Fibroblast of upper back skin (primary cell): ENCODE measurements around the gene PPFIA1.

Experiments used
- DNase-seq: peaks from one replicate; pipeline ENCODE4 v3.0.0-alpha.2; 2013

Gene PPFIA1

DNA sequence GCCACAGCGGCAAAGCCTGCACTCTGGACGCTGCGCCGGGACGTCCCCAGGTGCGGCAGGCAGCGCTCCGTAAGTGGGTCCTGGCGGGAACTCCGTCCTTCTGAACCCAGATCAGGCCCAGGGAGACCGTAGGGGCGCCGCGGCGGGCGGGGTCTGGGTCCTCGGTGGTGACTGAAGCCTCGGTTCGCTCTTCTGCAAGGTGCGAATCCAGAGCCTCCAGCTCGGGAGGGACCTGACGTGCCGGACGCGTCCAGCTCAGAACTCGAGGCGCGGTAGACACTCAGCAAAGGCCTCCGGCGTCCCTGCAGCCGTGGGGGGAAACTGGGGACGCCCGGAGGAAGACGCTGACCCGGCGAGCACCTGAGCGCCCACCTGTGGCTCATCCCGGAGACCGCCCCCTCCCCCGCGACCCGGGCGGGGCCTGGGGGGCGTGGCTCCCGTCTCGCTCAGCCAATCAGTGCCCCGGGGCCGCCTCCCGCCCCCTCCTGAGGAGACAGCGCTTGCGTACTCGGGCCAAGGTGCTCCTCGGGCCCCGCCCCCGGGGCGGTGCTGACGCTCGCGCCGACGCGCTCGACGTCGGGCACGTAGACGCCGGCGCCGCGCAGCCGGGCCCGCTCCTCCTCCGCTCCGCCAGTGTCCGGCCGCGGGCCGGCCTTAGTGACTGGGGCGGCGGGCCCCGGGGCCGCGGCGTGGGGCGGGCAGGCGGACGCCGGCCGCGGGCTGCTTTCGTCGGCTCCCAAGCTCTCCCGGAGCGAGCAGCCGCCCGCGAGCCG is at the start of gene PPFIA1:
PPFIA1 (plus strand) TSS at position 587 of the 773 bp plus-strand sequence. CDS start 1,483 bp downstream, outside the sequence.
- DNase-seq, result peak; percentile 93

DNA sequence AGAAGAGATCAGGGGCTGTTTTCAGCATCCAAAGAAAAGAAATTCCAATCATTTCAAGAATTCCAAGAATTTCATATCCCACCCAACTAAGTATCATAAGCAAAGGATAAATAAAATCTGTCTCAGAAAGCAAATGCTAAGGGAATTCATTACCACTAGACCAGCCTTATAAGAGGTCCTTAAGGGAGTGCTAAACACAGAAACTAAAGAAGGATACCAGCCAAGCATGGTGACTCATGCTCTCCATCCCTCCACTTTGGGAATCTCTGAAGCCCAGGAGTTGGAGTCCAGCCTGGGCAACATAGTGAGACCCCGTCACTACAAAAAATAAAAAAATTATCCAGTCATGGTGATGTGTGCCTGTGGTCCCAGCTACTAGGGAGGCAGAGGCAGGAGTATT is 49.6 kb upstream of the PPFIA1 start:
- peak; percentile 25 for DNase-seq

DNA sequence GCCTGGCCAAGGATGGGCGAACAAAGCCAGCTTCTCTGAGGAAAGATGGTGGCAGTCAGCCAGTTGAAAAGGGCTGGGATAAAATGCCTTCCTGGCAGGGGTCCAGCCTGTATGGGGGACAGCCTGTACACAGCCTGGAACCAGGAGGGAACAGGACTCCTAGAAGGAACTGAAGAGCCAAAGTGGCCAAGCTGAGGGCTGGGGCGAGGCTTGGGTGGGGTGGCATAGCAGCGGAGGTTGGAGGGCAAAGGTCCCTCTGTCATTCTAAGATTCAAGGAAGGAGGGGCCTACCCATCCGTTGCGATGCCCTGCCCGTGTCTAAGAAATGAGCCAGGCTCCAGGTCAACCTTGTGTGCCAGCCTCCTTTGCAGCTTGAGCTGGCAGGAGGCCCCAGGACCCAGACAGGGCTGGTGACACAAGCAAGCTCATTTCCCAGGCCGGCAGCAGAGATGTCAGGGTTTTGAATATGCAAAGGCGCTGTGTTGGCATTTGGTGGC is 44.8 kb upstream of the PPFIA1 start:
- DNase-seq, result no peak

DNA sequence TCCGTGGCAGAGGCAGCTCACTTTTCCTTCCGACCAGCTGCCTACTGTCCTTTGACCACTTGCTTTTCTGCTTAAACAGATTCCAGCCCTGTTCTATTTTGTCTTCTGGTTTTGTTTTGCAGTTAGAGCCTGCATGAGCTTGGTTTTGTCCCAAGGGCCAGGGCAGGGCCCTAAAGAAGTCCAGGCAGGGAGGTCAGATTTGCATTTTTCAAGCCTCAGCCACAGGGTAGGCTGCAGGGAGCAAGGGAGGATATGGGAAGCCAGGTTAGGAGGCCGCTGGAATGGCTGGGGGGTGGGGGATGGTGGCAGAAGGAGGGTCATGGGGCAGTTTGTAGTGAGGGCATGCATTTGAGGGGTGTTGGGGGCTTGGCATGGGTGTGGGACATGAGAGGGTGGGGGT is 44.3 kb upstream of the PPFIA1 start:
- no peak for DNase-seq

DNA sequence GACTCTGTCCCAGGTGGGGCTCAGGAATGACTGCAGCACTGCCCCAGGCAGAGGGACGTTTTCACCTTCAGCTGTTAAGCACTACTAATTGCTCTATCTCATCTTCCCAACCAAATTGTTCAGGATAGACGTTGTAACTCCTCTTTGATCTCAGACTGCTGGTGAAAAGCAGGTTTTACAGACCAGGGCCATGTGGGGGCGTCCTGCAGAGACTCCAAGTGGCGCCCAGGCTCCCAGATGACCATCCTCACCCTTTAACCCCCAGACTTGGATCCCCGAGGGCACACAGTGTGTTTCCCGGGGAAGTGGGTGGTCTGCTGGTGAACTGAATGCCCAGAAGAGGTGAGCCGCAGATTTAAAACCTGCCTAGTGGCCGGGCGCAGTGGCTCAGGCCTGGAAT is 43.5 kb upstream of the PPFIA1 start:
- no peak for DNase-seq

DNA sequence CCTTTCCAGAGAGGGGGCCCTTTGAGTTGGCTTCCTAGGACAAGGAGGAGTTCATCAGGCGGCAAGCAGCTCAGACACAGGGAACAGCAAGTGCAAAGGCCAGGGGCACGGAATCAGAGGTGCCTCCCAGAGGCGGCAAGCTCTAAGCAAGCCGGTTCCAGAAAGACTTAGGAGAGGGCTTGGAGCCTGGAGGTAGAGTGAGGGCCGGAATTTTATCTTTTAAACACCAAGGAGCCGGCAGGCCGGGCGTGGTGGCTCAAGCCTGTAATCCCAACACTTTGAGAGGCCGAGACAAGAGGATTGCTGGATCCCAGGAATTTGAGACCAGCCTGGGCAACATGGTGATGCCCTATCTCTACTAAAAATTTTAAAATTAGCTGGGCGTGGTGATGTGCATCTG is 40.8 kb upstream of the PPFIA1 start:
- no peak for DNase-seq

DNA sequence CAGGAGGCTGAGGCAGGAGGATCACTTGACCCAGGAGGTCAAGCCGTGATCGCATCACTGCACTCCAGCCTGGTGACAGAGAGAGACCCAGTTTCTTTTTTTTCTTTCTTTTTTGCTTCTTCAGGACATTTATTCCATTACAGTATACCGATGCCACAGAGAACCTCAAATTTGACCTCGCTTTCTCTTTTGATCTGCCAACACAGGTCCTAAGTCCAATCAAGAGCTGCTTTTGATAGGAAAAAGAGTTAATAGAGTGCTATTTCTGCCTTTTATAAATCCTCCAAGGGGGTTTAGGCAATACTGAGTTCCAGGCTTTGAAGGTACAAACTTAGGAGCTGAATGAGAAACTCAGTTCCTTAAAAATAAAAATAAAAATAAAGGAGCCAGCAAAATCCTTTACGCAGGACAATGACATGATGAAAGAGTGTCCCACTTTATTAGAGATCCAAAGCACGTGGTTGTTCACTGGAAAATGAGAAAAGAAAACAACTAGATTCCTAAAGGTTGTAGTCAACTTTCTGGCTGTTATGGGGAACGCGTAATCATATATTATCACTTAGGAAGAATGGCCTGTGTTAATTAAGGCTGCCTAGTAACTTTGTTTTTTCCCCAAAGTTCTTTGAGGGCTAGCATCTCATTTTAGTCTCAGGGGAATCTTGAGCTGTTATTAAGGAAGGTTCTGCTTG is 40.2 kb upstream of the PPFIA1 start:
- no peak for DNase-seq

DNA sequence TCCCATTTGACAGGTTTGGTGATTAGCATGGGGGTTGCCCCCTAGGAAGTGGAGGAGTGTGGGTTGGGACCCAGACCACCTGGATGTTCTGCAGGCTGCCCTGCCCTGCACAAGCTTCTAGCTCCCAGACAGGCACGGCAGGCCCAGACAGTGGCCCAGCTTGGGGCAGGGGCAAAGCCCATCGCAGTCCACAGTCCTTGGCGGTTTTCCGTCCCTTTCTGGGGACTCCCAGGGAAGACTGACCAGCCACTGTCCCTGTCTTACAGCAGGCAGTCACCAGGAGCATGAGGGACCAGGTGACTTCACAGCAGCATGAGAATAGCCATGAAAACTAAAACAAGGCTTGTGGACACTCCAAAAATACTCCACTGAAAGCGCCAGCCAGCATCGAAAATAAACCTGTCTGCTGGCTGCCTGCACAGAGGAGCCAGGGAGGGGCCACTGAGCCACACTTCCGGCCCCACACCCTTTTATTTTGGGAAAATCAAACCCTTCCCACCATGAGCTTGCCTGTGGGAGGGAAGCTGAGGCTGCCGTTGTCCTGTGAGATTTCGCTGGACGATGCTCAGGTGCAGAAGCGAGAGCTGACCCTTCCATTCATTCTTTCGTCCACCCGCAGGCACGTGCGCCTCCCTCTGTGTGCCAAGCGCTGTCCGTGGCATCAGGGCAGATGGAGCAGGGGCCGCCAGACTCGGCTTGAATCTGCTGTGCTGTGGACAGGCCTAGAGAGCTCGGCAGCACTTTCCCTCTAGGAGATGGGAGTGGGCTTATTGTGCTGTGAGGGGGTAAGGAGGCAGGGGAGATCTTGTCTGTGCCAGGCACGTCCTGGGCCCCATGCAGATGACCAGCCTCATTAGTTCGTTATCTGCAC is 39.4 kb upstream of the PPFIA1 start:
- DNase-seq, result no peak

DNA sequence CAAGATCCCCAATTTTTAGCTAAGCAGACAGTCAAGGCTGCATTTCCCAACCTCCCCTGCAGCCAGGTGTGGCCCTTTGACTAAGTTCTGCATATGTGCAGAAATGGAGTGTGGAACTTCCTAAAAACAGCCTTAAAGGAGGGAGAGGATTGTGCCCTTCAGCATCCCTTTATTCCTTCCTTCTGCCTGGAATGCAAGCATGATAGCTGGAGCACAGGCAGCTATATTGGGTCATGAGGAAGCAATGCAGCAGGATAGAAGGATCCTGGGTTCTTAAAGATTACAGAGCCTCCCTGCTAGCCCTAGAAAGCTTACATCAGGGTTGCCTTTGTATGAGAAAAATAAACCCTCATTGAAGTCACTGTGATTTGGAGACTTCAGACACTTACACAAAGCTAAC is 37.5 kb upstream of the PPFIA1 start:
- no peak for DNase-seq

DNA sequence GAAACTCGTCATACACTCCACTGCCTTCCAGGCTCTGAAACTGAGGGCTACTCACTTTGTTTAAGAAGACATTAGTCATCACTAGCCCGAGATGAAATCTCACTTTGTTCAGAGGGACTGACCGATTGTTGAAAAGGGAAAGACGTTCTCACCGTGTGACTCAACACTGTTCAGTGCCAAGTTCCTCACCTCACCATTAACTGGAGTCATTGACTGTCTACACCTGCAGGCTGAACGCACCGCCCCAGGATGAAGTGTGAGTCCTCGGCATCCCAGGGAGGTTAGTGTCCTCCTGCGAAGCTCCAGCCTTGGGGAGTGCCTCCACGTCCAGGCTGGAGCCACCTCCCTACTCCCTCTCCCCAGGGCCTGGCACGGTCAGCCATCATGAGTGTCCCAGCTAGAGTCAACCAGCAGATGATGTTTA is 37.0 kb upstream of the PPFIA1 start:
- DNase-seq, result peak; percentile 68

DNA sequence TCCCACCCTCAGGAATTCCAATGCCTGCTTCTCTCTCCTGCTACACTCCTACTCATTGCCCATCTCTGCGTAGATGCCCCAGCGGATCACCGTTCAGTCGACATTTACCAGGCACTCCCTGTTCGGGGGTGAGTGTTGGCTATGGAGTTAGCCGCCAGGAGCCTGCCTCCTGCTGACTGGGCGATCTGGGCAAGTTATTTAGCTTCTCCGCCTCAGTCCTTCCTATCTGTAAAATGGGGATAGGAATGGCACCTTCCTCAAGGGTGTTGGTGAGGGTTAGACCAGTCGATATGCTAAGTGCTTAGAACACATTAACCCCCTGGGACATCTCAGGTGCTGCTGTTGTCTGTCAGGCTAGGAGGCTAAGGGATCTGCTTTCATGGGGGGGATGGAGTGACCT is 36.5 kb upstream of the PPFIA1 start:
- DNase-seq, result no peak

DNA sequence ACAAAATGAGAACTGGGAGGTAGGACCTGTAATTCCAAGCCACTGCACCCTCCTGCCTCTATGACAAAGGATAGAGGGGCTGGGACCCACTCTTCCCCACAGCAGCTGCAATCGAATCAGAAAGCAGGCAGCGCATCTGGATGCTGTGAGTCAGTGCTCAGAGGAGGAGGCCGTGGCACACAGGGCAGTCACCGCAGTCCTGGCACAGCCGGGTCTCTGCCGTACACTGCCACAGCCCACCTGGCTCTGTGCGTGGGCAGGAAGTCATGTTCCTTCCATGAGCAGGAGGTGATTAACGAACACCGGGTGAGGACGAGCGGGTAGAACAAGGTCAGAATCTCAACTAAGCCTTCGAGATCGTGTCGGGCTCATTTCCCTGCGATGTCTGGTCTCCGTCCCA is 30.2 kb upstream of the PPFIA1 start:
- DNase-seq, result no peak

DNA sequence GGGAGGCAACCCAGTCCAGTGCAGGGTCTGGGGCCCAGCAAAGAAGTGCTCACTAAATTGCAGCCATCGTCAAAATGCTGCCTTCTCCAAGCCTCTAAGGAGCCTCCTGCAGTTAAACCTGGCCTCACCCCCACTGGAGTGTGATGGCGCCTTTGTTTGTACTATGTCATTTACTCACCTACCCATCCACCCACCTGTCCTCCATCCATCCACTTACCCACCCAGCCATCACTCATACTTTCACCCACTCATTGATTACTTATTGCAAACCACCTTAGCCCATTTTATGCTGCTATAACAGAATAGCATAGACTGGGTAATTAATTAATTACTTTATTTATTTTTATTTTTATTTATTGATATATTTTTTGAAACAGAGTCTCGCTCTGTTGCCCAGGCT is 28.8 kb upstream of the PPFIA1 start:
- no peak for DNase-seq

DNA sequence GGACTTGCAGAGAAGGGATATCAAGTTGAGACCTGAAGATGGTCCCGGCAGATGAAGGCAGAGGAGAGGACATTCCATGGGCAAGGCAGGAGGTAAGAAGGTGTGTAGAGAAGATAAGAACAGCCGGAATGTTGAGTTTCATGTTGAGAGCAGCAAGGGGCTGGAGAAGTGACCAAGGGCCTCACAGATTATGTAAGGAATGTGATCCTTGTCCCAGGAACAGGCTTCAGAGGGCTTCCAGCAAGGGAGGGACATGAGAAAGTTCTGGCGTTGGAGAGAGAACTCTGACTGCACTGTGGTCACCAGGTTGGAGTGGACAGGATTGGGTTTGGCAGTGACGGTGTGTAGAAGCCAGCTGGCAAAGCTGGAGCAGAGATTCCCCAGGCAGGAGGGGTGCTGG is 27.6 kb upstream of the PPFIA1 start:
- no peak for DNase-seq

DNA sequence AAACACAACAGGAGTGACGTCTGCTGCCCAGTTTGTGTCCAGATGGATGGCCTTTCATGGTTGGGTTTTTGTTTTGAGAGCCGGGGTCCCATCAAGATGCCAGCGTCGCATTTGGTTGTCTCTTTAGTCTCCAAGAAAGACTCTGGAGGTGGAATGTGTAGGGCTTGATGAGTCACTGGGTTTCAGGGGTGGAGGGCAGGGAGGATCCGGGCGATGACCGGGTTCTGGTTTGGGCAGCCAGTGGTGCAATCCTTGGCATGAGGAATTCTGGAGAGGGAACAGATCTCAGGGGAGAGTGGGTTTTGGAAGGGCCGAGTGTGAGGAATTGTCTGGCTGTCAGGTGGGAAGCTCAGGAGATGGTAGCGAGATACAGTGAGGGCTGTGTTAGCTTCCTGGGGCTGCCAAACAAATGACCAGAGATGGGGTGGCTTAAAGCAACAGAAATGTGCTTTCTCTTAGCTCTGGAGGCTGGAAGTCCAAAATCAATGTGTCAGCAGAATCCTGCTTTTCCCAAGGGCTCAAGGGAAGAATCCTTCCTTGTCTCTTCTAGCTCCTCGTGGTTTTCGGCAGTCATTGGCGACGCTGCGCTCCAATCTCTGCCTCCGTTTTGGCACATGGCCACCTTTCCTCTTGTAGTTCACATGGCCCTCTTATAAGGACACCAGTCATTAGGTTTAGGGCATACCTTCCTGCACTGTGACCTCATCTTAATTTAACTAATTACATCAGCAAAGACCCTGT is 26.4 kb upstream of the PPFIA1 start:
- DNase-seq, result no peak

DNA sequence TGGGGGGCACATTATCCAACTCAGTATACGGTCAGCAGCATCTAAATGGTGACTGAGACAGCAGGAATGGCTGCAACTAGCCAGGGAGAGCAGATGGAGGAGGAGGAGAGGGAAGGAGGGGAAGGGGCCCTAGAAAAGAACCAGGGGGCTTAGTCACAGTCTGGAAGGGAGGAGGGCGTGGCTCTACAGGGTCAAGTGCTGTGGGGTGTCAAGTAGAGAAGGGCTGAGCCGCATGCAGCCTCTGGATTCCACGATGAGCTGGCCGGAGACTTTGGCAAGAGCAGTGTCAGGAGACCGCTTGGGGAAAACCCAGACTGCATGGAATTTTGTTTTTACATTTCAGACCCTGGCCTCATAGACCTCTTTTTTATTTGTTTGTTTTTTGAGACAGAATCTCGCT is 25.8 kb upstream of the PPFIA1 start:
- peak; percentile 78 for DNase-seq

DNA sequence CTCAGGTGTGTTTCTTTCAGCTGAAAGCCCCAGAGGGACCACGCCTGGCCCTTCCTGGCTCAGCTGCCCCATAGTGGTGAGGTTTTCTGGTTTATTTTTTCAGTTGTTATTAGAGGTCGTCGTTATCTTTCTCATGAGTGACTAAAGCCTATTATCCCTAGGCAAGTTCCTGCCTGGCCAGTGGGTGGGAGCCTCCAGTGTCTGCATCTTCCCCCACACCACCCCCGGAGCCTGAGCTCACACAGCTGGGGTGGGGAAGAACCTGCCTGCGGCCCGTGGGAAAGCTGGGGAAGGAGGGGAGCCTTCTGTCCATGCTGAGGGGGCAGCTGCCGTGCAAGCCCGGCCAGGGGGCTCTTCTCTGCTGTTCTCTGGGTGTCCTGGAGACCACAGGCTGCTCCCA is 24.3 kb upstream of the PPFIA1 start:
- DNase-seq, result no peak

DNA sequence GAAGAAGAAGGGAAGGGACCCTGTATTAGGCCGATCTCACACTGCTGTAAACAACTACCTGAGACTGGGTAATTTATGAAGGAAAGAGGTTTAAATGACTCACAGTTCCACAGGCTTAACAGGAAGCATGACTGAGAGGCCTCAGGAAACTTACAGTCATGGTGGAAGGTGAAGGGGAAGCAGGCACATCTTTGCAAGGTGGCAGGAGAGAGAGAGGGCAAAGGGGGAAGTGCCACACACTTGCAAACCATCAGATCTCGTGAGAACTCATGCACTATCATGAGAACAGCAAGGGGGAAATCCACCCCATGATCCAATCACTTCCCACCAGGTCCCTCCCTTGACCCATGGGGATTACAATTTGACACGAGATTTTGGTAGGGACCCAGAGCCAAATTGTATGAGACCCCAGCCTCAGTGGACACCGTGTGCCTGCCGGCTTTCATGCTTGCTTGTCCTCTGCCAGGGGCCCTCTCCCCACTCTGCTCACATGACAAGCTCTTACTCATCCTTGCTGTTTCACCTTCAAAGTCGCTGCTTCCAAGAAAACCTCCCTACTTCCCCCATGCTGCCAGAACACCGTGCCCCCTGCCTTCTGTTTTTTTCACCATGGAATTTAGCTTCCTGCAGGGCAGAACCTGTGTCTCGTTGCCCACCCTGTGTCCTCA is 23.3 kb upstream of the PPFIA1 start:
- DNase-seq, result no peak

DNA sequence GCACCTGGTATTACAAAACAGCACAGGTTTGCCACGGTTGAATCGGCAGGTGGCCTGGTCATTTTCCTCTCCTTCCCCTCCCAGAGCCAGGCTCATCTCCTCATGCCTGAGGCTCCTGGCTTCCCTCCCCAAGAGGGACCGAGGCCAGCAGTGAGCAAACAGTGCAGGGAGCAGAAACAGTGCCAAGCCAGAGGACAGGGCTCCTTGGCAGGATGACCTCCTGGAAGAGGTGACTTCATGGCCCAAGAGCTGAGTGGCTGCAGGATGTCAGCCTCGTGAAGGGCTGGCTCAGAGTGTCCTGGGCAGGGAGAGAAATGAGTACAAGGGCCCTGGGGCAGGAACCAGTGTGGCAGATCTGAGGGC is 22.8 kb upstream of the PPFIA1 start:
- DNase-seq, result no peak

DNA sequence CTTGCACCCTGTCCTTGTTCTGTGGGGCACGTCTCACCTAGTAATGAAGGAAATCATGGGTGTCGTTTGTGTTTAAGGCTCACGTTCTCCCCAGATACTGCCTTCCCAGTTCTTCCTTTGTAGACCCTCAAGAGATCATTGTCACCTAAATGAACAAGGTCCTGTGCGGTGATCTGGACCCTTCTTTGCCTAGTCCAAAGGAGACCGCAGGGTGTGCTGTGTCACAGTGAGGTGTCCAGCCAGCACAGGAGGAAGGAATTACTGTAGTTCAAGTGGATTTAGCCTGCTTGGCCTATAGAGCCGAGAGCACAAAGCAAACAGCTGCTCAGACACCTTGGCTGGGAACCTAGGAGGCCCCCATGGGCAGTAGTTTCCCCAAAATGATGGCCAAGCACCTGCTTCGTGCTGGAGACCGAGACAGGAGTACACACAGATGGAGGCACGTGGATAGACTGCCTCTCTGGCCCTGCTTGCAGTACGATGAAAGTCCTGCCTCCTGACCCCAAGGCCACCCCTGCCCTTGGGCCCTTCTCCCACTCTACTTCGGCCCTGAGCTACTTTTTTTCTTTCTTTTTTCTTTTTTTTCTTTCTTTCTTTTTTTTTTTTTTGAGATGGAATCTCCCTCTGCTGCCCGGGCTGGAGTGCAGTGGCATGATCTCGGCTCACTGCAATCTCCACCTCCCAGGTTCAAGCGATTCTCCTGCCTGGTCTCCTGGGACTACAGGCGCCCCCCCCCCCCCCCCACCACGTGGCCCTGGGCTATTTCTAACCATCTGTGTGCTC is 19.4 kb upstream of the PPFIA1 start:
- DNase-seq, result no peak

DNA sequence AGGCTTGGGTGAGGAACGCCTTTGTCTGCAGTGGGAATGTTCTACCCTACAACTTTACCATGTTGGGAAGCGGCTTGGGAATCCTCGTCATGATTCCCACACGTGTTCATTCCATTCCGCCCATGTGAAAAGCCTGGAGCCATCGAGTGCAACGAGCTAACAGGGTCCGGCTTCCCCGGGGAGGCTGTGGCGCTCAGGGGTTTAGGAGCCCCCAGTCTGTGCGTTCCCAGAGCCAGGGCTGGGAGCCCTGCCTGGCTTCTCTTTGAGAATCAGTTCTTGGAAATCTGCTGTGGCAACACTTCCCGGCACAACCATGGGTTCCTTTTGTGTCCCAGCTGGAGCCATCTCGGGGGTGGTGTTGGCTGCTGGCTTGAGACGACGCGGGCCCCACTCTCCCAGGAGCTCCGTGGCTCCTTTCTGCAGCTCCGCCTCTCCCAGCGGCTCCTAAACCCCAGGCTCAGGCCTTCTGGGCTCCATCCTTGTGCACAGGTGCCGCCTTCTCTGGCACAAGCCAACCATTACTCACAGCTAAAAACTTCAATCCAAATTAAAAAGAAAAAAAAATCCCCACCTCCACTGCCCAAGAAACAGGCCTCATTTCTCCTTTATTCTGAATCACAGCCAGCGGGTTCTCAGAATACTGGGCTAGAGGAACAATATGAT is 18.7 kb upstream of the PPFIA1 start:
- DNase-seq, result peak; percentile 25
